ENCODE results near the gene IDH2.
"Not testable (repeated sequence)": the region's sequence is repeated elsewhere in the genome, so short reads cannot be mapped to it uniquely, and the experiment has no call there.

IDH2 gene

DNA sequence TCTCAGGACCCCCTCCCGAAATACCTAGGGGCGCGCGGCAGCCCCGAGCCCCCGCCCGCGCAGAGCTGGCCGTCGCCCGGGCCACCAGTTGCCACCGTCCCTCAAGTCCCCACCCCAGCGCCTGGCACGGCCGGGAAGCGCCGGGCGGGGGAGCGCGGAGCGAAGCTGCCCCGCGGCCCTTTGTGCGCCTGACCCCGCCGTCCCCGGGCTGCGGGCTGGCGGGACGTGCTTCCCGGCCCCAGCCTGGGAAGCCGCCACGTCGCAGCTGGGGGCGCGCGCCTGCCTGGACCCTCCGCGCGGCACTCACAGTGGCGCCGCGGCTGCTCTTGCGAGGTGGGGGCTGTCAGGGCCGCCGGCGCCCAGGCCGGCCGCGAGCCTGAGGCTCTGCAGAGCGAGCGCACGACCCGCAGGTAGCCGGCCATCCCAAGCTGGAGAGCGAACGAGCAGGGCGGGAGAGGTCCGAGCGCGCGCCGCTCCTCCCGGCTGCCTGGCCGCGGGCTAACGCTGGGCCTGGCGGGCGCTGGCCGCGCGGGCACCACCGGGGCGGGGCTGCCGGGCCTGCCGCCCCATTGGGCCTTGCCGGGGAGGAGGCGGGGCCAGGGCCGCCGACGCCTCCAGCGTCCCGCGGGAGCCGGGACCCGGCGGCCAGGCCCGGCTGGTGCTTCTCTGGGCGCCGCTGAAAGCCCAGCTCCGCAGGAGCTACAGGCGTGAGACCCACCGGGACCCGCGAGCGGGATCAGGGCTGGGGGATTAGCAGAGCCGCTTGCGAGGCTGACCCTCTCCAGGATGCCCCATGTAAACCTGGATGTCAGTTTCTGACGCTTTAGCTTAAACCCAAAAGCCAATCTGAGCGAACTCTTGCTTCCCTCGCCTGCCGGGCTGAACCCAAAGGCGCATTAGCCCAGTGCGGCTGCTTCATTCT, at the start of gene IDH2:
IDH2 (minus strand) TSS at position 500 of the 922 bp plus-strand sequence; CDS start at position 422, 78 bp downstream.
- peak; percentile 68 for DNase-seq

DNA sequence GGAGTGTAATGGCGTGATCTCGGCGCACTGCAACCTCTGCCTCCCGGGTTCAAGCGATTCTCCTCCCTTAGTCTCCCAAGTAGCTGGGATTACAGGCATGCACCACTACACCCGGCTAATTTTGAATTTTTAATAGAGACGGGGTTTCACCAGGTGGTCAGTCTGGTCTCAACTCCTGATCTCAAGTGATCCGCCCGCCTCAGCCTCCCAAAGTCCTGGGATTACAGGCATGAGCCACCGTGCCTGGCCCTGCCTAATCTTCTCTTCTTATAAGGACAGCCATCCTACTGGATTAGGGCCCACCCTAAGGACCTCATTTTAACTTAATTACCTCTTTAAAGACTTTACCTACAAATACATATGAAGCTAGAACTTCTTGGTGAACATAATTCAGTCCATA, 48.3 kb upstream of the IDH2 start:
- not testable (repeated sequence) for DNase-seq

DNA sequence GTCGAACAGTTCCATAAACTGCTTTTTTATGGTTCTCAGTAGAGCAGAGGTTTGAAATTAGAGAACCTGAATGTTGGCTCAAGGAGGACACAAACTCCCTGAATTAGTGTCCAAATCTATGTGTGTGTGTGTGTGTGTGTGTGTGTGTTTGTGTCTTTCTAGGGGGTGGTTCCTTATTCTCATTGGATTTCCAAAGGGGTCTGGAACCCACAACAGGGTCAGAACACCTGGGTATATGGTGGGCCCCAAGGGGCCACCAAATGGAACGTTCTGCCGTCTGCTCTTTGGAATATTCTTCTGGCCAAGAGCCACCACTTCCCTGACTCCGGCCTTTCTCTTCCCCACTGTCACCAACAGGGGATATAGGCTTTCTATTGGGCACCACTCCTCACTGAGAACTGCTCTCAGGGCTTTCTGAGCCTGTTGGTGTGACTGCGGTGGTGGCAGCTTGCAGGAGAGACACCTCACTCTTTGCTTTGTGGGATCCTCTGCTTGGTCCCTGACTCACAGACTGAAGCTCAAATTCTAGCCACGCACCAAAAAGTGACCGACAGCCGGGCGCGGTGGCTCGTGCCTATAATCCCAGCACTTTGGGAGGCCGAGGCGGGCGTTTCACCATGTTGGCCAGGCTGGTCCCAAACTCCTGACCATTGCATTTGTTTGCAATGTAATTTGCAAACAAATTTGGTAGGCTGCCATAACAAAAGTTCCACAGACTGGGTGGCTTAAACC, 47.5 kb upstream of the IDH2 start:
- no peak for DNase-seq

DNA sequence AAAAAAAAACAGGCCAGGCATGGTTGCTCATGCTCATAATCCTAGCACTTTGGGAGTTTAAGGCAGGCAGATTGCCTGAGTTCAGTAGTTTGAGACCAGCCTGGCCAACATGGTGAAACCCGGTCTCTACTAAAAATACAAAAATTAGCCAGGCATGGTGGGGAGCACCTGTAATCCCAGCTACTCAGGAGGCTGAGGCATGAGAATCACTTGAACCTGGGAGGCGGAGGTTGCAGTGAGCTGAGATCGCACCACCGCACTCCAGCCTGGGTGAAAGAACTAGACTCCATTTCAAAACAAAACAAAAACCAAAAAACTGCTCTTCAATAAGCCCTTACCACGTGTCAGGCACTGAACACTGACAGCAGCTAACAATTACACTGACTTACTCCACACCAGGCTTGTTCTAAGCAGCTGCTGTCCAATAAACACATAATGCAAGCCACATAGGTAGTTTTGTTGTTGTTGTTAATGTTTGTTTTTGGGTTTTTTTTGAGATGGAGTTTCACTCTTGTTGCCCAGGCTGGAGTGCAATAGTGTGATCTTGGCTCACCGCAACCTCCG, 44.0 kb upstream of the IDH2 start:
- not testable (repeated sequence) for DNase-seq

DNA sequence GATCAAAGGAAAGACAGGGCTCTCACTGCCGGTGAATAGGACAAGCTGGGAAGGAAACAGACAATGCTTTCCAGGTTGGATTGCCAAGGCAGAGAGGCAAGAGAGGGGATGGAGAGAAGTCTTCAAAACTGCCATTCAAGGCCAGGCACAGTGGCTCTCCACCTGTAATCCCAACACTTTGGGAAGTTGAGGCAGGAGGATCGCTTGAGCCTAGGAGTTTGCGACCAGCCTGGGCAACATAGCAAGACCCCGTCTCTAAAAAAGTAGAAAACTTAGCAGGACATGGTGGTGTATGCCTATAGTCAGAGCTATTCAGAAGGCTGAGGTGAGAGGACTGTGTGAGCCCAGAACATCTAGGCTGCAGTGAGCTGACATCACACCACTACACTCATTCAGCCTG, 43.5 kb upstream of the IDH2 start:
- DNase-seq, result no peak

DNA sequence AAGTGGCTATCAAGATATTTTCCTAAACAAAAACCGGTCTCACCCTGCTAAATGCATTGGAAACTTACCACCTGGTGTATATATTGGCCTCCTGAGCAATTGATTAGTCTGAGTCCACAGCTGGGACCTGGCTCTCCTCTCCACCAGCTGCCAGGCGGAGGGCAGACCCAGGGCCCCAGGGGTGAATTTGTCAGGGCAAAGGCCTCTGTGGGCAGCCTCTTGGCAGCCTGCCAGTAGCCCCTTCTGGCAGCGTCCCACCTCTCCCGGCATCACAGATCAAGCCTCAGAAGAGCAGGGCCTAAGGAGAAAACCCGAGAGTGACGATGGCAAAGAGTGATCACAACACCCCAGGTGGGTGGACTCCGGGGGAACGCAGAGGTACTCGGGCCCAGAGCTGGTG, 43.0 kb upstream of the IDH2 start:
- DNase-seq, result no peak

DNA sequence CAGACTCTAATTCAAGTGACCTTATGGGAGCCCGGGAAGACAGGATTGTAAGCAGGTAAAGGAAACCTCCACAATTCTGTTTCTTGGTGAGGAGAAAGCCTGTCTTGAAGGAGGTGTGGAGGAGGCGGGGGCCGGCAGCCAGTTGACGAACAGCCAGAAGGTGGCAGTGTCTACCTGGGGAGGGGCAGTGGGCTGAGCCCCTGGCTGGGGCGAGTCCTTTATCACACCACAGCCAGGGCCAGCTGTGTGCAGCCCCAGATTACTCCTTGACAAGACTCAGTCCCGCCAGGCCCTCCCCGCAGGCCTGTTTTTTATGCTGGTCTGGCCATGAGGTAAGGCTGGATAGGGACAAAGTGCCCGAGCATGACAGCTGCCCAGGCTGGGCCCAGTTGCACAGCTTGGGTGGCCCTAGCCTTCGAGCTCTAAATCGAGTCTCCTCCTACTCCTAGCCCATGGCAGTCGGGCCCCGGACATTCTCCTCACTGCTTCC, 40.9 kb upstream of the IDH2 start:
- DNase-seq, result peak; percentile 69

DNA sequence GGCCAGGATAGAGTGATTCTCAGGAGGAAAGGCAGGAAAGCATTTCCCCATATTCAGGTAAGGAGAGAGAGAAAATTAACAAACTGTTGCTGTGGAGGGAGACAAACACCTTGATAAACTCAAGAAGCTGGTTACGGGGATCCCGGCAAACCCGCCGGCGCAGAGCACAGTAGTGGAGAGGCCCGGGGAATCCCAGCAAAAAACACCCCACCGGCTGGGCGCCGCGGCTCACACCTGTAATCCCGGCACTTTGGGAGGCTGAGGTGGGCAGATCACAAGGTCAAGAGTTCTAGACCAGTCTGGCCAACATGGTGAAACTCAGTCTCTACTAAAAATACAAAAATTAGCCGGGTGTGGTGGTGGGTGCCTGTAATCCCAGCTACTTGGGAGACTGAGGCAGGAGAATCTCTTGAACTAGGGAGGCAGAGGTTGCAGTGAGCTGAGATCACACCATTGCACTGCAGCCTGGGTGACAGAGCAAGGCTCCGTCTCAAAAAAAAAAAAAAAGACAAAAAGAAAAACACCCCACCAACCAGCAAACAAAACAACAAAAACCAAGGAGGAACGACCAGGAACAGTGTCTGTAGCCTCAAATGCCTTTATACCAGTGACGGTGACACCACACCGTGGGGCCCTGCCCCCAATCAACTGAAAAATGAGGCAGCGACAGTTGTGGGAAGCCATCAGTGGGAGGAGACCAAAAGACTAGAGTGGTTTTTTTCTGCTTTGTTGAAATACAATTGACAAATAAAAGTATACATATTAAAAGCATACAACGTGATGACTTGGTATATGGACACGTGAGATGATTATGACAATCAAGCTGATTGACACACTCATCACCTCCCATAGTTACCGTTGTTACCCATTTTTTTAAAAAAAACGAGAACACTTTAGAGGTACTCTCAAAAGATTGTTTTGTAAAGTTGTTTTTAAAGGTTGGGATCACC, 40.2 kb upstream of the IDH2 start:
- DNase-seq, result peak; percentile 66

DNA sequence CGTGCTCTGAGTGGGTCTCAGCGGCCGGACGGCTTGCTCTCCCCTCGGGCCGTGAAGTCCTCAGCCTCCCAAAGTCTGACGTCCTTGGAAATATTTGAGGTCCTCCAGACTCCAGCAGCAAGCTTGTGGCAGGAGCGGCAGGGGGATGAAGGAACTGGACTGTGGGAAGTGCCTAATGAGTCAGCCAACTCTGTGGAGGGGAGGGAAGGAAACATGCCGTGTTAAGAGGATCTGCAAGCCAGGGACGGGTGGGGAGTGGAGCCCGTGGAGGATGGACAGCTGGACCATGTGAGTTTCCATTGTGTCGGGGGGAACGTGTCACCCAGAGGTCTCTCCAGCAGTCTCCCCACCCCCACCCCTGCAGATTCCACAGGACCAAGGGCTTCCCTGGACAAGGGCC, 39.4 kb upstream of the IDH2 start:
- no peak for DNase-seq

DNA sequence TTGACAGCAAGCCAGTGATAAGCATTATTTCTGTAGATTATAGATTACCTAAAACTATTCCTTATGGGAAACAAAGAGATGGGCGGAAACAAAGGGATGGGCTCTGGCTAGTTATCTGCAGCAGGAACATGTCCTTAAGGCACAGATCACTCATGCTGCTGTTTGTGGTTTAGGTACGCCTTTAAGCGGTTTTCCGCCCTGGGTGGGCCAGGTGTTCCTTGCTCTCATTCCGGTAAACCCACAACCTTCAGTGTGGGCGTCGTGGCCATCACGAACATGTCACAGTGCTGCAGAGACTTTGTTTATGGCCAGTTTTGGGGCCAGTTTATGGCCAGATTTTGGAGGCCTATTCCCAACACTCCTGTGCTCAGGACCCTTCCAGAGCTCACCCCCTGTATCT, 37.3 kb upstream of the IDH2 start:
- peak; percentile 34 for DNase-seq

DNA sequence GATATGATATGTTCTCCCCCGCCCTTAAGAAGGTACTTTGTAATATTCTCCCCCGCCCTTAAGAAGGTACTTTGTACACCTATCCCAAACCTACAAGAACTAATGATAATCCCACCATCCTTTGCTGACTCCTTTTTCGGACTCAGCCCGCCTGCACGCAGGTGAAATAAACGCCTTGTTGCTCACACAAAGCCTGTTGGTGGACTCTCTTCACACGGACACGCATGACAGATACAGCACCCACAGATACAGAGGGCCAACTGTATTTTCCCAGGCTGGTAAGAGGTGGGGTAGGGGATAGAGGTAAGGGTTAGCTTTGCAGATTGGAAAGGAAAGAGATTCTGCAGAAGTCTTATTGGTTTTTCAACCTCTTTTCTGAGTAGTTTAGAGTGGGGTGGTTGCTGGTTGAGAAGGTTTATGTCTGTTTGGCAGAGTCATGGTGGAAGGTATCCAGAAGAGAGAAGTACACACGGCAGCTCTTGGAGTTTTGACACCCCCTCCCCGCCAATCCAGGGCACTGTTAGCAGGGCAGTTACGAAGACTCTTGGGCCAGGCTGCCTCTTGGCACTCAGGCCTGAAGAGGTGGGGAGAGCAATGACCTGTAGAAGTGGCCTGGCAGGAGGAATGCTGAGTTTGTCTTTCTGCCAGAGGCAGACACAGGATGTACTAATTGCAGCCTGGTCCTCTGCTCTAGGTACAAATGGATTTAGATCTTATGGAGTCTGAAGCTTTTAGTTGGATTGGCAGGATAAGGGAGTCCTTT, 36.0 kb upstream of the IDH2 start:
- no peak for DNase-seq

DNA sequence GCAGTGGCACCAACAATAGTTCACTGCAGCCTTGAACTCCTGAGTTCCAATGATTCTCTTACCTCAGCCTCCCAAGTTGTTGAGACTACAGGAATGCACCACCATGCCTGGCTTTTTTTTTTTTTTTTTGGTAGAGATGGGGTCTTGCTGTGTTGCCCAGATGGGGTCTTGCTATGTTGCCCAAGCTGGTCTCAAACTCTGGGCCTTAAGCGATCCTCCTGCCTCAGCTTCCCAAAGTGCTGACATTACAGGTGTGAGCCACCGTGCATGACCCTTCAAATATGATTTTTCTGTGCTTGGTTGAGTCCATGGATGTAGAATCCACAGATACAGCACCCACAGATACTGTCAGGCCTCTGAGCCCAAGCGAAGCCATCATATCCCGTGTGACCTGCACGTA, 30.2 kb upstream of the IDH2 start:
- no peak for DNase-seq

DNA sequence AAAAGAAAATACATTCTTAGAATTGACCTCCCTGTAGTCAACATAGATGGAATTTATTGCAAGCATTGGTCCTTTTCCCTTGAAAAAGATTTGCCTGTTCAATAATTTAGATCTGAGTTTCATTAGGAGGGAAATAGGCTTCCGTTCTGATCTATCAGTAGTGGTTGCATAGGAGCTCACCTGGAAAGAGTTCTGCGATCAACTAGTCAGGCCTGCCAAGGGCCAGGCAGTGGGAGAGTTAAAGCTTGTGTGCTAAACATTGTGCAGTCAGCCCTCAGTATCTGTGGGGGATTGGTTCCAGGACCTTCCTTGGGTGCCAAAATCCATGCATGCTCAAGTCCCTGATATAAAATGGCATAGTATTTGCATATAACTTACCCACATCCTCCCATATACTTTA, 29.6 kb upstream of the IDH2 start:
- DNase-seq, result no peak

DNA sequence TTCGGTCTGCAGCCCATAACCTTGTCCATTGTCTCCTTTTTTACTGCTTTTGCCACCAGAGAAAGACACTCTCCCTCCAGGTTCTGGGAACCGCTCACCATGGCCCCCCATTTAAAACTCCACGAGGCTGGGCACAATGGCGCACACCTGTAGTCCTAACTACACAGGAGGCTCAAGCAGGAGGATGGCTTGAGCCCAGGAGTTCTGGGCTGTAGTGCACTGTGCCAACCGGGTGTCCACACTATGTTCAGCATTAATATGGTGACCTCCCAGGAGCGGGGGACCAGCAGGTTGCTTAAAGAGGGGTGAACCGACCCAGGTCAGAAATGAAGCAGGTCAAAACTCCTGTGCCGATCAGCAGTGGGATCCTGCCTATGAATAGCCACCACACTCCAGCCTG, 28.0 kb upstream of the IDH2 start:
- no peak for DNase-seq

DNA sequence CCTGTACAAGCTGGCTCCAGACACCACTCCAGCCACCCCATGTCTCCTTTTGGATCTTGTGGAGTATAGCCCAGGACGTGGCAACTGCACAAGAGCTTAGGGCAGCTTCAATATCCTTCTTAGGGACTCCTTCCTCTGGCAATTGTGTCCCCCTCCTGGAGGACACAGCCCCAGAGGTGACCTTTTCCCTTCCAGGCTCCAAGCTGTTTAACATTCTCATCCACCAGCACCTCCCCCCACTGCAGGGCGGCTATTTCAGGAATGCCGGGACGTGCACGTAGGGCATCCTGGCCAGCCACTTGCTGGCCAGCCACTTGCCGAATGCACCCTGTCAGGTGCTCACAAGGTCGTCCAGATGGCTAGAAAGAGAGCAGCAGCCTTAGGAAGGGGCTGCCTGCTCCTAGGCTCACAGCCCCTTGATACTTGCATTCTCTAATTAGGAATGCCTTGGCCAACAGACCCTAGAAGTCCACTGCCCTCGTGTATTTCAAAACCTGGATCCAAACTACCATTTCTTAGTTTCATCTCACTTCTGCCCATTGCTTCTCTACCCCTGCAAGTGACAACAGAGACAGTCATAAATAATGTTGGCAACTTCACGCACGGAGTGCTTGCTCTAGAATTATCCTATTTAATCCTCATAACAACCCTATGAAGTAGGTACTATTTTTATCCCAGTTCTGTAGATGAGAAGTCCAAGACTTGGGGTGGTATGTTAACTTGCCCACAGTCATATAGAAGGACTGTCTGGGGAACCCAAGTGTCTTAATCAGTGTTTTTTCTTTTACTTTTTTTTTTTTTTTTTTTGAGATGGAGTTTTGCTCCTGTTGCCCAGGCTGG, 24.5 kb upstream of the IDH2 start:
- DNase-seq, result no peak

DNA sequence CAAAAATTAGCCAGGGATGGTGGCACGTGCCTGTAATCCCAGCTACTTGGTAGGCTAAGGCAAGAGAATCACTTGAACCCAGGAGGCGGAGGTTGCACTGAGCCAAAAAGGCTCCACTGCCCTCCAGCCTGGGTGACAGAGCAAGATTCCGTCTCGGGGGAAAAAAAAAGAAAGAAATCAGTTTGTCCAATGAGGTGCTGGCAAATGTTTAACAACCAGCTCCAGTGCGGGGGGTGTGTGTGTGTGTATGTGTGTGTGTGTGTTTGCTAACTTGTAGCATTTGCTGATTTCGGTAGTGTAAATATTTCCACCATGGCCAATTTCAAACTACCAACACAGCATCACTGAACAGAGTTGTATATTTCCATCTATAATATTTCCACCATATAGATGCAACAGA, 23.8 kb upstream of the IDH2 start:
- DNase-seq, result no peak

DNA sequence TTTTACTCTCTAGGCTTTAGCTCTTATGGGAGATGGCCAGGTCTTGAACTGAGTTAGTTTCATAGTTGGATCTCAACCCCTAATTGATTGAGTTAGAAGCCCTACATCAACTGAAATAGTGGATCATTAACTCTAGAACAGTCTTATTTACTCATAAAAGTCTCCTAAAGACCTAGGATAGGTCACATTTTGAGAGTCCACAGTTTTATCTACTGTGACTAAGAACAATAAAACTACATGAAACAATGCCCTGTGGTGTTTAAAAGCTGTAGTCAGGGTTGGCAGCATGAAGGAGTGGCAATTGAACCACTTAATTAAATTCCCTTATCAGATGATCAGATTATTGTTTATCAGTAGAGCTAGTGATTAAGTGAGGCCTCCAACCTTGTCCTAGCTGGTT, 22.2 kb upstream of the IDH2 start:
- no peak for DNase-seq

DNA sequence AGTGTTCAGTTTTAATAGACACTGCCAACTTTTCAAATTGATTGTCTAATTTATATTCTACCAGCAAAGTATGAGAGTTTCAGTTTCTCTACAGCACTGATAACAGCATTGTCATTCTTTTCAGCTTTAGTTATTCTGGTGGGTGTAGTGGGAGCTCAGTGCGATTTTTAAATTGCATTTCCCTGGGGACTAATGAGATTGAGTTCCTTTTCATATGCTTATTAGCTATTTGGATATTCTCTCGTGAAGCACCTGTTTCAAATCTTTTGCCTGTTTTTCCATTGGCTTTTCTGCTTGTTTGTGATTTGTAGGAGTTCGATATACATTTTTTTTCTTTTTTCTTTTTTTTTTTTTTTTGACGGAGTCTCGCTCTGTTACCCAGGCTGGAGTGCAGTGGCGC, 18.8 kb upstream of the IDH2 start:
- no peak for DNase-seq

DNA sequence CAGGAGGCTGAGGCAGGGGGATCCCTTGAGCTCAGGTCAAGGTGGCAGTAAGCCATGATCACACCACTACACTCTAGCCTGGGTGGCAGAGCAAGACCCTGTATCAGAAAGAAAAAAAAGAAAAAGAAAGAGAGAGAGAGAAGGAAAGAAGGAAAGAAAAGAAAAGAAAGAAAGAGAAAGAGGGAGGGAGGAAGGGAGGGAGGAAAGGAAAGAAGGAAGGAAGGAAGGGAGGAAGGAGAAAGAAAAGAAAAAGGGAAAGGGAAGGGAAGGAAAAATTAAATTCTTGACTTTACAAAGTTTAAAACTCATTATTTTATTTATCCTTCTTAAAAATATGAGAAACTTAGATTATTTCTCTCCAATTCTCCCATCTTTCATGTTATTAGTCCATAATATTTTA, 17.1 kb upstream of the IDH2 start:
- no peak for DNase-seq

DNA sequence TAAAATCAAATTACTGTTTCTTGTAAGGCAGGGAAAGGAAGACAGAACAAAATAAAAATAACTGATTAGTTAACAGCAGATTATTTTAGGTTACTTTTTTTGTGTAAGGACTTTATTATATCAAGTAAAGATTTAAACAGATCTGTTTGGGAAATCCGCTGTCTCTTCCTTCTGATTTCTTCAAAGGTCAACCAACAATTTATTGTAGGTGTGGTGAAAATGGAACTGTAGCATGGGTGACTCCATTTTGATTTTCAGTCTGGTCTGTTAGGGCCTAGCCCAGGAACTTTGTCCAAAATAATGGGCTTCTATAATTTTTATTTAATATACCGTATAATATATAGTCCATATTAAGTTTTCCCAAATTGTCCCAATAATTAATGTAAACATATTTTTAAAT, 13.5 kb upstream of the IDH2 start:
- DNase-seq, result no peak

DNA sequence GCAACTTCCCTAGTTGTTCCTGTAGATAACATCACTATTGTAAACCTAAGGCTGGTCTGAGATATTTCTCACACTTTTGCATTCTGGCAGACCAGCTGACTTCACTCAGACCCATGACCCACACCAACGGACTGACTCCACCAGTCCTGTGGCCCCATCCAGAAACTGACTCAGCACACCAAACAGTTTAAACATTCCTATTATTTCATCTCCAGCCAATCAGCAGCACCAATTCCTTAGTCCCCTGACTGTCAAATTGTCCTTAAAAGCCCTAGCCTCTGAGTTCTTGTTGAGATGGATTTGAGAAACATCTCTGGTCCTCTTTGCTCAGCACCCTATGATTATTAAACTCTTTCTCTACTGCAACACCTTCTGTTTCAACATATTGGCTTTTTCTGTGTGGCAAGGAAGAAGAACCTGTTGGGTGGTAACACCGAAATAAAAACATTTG, 12.2 kb upstream of the IDH2 start:
- DNase-seq, result no peak
